ENCODE results near the gene FARP1.

The FARP1 gene

DNA sequence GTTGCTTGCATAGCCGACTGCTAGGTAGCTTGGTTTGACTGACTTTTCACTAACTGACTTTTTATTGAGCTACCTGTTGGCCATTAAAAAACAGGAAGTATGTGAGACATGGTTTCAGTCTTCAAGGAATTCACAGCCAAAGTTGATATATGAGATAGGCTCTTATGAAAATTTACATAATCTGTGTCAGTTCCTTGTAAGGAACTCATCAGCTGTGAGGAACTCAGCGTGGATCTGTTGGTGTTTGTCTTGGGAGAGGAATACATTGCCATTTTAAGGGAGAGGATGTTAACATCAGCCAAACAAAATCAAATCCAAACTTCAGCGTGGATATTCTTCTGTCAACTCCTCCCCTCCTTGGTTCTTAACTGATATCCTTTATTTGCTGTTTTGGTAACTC, 32.1 kb downstream of the FARP1 start:
- no peak for DNase-seq

DNA sequence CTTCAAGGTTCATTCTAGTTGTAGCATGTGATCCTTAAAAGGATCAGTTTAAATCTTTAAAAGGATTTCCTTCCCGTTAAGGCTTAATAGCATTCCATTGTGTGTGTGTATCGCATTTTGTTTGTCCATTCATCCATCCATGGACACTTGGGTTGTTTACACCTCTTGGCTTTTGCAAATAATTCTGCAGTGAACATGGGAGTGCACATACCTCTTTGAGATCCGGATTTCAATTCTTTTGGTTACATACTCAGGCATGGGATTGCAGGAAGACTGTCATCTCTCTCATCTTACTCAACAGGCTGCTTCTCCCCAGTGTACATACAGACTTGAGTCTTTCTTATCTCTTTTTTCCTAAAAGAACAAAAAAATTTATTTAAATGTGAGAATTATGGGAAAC, 32.9 kb downstream of the FARP1 start:
- DNase-seq: no peak

DNA sequence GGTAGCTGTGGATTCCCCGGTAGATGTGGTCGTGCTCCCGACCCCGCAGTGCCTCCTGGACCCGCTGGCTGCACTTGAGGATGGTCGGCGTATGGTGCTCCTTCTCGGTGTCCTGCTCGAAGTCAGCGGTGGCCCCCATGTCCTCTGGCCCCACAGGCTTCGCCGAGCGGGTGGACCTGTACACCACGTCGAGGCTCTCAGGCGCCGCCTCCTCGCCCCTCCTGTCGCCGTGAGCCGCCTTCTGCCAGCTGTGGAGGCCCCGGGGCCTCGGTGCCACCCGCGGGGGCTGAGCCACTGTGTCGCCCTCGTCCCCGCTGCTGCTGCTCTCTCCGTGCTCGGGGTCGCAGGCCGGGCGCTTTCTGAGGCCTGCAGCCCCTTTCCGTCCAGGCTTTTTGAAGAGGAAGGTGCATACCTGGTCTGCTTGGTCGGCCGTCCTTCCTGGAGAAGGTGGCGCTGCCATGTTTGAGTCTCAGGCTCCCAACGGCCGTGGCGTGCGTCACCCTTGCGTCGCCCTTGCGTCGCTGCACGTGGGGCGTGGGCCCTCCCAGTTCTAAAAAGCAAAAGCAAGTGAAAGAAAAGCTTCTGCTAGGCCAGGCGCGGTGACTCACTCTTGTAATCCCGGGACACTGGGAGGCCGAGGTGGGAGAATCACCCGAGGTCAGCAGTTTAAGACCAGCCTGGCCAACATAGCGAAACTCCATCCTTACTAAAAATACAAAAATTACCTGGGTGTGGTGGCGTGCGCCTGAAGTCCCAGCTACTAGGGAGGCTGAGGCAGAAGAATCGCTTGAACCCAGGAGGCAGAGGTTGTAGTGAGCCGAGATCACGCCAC, 34.1 kb downstream of the FARP1 start, which contains the start of gene RNF113B:
TSS of gene RNF113B (minus strand) at position 493 of the 832 bp plus-strand sequence. CDS start at position 460, 33 bp downstream.
- DNase-seq: no peak

DNA sequence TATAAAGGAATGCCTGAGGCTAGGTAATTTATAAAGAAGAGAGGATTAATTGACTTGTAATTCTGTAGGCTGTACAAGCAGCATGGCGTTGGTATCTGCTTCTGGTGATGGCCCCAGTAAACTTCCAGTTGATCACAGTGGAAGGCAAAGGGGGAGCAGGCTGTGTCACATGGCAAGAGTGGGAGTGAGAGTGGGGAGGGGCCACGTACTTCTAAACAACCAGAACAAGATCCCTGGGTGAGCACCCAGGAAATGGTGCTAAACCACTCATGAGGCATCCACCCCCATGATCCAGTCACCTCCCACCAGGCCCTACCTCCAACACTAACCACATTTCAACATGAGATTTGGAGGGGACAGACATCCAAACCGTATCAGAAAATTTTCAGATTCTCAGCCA, 37.2 kb downstream of the FARP1 start:
- no peak for DNase-seq

DNA sequence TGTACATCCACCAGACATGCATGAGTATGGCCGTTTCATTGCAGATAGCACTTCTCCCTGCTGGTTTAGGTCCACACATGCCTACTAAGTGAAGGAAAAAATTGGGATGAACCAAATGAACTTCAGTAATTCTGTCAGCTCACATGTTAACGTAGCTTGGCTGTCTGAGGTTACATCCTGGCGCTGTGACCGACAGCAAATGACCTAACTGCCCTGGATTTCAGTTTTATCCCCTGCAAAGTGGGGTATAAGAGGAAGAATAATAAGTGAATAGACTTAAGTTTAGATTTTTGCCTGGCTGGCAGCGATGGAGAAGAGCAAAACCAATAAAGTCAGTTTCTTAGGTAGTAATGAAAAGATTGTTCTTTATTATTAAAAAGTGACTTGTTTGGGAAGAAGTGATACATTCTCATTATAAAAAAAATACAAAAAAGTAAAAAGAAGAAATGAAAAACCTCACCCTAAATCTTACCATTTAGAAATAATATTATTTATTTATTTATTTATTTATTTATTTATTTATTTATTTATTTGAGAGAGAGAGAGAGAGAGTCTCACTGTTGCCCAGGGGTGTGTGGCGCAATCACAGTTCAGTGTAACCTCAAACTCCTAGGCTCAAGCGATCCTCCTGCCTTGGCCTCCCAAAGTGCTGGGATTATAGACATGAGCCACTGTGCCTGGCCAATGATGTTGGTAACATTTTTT, 38.4 kb downstream of the FARP1 start:
- DNase-seq: no peak

DNA sequence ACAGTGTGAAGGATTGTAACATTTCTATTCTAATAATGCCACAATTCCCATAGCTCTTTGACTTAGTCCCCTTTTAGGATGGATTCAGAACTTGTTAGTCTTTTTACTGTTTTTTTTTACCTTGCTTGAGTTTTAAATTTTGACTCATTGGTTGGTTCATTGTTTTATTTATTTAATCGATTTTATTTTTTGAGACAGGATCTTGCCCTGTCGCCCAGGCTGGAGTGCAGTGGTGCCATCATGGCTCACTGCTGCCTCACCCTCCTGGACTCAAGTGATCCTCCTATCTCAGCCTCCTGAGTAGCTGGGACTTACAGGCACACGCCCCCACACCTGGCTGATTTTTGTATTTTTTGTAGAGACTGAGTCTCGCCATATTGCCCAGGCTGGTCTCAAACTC, 39.3 kb downstream of the FARP1 start:
- DNase-seq: no peak

DNA sequence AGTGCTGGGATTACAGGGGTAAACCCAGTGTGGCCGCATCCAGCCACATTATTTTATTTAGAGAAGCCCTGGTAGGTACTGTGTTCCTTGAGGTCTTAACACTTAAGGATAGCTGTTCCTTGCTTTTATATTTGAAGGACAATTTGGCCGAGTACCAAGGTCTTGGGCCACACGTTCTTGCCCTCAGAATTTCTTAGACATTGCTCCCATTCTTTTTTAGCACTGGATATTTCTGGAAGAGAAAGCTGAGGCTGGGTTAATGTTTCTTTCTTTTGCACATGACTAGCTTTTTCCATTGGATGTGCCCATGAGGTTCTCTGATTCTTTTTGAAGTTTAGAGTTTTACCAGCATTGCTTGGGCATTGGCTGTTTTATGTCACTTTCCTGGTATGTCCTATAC, 39.7 kb downstream of the FARP1 start:
- DNase-seq: no peak

DNA sequence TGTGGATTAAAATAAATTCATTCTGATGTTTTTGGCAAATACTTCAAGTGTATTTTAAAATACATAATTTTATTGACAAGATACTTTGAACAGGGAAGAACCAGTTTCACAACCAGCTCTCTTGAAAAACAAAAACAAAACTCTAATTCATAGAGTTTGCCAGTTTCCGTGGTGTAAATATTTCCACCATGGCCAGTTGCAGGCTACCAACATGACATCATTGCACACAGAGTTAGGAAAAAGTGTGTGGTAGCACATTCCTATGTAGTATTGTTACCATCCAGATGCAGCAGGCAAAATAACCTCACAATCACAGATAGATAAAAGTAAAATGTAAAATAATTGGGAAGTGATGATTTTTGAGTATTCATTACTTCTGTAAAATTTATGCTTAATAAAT, 41.9 kb downstream of the FARP1 start:
- no peak for DNase-seq

DNA sequence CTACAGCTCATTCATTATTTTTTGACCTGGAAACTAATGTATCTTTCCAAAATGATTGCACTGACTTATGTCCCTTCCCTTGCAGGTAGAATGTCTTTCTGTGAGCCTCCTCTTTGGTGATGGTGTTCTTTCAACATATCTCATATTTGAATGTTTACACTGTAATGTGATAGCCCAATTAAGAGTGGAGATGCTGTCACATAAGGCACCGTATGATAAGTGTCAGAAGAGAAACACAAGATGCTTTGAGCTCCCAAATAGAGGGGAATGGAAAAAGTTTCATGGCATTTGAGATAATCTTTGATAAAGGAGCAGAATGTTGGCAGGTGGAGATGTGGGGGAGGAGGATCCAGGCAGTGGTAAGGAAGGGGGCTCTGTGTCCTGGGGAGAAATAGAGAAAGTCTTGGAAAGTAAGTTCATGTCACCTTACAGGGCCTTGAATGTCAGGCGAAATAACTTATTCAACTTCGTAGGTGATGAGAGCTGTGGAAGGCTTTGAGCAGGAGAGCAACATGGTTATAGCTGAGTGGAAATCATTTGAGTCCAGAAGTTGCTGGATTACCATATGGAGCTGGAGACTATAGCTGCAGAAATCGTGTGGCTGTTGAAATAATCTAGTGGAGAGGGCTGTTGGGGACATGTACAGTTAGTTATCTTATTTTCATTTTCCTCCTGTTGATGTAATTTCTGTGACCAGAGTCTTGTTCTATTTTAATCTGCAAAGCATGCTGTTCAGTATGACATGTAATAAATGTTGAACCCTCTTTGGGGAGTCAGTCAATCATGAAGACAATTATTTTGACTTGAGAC, 44.5 kb downstream of the FARP1 start:
- no peak for DNase-seq

DNA sequence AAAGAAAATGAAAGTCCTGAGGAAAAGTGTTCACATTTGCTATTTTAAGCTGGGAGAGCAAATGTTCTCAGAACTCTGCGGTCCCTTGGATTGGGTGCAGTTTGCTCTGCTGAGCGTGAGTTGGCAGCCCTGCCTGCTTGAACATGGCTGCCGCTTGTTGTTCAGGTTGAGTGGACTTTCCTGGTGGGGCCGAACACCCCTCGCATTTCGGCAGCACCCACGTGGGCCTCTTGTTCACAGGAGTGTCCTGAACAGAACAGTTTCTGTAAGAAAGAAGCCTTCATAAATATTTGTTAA, 45.0 kb downstream of the FARP1 start:
- no peak for DNase-seq

DNA sequence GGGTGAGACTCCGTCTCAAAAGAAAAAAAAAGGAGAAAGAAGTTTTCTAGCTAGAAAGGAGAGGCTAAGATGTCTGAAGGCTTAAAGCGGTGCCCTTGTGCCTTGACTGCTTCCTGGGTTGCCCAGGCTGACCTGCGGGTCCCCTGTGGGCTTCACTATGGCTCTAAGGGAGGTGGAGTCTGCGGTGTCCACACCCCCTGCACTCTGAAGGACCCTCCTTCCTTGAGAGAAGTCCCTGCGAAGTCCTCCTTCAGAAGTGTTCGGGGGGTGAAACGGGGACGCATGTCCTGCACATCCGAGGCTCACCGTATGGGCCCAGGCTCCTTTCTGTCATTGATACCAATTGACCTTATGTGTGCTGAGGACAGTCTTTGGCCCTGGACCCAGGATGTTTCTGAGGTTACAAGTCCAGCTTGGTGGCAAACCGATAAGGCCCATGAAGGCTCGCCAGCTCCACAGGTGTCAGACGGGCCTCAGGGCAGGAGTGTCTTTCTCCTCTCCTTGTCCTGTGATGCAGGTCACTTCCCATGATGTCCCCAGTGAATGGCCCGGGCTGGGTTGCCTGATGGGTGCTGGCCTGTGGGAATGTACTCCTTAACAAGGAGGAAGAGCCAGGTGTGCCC, 45.8 kb downstream of the FARP1 start:
- DNase-seq: no peak

DNA sequence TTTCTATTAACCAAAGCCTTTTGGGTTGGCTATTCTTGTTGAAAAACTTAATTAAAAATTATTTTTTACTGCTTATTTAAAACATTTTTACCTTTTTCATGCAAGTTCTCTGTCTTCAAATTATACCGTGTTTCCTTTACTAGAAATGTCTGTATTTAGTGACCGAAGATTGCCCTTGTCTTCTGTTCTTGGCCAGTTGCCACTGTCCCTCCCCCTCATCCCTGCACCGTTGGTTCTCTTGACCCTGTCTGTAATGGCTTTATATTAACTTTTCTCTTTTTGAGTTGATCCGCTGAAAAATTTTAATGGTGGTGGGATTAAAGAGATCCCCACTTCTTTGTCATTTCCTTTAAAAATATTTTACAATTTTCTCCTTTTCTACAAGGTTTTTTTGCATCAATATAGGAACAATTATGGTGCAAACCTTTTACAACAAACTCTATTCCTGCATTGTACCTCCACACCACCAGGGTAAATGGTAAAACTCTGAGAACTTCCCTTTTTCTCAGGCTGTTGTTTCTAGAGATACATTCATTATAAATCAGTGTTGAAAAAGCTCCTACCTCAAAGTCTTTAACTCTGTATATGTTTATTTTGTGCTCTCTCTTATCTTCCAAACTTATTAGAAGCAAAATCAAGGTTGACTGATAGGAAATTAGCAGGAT, 47.1 kb downstream of the FARP1 start:
- no peak for DNase-seq

DNA sequence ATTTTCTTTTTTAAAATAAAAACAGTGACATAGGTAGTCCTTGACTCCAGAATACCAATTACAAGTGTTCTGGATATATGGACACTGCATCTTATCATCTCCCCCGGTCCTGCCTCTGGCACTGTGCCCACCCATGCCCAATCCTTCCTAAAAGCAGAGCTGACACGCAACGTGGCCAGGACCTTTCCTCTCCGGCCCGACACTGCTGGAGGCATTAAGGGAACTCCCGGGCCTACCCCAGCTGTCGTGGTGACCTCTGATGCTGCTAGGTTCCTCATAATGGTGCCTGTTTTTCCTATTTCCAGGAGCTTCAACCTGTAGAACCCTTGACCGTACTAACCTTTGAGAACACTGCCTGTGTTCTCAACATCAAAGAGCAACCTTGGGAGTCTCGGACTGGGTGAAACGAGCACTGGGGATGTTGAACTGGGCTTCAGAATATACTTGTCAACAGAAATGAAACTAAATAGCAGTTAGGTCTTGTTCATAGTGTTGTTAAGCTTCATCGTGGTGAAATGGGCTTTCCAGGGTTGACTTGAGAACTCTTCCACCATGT, 48.1 kb downstream of the FARP1 start:
- DNase-seq: no peak

DNA sequence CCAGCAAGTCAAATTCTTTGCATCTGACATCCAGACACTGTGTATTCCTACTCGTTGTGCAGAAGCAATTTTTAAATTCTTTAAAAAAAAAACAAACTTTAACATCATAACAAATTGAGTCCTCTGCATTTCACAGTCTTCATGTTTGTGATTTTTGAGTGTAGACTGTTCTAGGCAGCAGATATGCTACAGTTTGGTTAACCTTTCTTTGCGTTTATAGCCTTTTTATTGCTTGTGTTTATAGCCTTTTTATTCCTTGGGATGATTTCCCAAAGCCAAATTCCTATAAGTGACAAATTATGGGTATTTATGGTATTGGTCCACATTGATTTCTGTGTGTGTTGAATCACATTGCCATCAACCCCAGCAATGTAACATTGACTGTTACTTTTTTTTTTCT, 49.1 kb downstream of the FARP1 start:
- DNase-seq: no peak

DNA sequence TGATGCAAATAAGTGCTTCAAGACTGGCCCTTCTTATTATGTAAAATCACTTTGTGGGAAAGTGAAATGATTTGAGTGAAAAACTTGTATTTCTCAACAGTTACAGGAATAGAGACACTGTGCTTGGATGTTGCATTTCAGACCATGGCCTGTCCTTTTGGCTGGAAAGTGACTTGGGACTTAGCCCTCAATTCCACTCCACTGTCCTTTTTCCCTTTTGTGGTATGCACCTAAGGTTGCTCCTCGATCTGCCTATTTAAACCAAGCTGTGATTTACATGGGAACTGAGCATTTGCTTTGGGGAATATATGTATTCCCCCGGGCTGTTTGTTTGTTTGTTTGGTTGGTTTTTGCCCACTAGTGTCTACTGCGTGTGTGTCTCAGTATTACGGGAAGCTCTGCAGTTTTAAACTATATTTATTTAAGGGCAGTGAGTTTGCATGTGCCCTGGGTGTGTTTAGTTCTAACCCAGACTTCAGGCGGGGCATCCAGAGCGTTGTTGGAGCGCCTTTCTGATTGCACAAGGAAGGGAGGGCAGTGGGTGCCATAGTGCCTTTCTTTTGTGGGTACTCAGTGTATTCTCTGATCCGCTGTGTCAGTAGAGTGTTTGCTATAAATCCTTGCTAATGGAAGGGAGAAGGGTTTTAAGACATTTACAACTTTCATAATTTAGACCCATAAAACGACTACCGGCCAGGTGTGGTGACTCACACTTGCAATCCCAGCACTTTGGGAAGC, 52.3 kb downstream of the FARP1 start:
- no peak for DNase-seq

DNA sequence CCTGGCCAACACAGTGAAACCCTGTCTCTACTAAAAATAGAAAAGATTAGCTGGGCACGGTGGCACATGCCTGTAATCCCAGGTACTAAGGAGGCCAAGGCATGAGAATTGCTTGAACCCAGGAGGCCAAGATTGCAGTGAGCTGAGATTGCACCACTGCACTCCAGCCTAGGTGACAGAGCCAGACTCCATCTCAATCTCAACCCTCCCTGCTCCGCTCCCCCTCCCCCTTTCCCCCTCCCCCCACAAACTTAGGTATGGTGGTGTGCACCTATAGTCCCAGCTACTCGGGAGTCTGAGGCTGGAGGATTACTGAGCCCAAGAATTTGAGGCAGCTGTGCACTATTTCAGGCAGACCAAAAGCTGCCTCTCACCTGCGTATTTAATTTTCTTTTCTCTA, 55.8 kb downstream of the FARP1 start:
- no peak for DNase-seq

DNA sequence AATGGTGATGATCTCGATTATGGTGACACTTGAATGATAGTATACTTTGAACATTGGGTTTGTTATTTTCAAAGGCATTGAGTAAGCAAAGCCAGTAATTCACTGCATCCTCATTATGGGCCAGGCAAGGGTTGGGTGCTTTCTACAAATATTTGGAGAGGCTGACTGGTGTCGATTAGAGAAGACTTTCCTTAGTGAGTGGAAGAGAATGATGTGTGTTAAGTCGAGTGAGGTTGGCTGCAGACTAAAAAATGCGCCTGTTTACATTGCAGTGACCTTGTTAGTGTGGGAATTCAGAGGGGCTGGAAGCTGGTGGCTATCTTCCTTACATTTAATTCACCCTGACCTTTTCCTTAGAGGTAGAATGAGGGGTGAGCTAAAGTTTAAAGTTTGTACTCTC, 56.6 kb downstream of the FARP1 start:
- no peak for DNase-seq

DNA sequence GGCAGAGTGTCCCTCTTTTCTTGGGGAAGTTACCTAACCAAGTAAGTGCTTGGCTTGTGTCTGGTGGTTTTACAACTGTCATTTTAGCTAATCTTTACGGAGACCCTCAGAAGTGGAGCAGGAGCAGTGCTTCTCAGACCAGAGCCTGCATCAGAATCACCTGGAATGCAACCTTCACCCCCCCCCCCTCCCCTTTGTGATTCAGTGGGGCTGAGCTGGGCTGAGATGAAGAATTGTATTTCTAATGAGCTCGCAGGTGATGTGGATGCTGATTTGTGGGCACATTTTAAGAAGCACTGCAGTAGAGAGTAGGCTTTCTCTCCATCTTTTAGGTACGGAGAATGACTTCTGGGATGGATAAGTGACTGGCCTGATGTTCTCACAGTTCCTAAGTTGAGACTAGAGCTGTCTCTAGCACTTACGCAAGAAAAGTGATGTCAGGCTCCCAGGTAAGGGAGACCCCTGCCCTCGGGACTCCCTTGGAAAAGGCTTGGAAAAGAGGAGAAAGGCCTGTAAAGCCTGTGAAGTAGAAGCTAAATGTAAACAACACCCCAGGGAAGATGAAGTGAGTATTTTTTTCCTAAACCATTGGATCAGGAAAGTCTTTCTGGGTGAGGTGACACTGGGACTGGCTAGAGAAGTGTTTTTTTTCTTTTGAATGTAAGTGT, 57.5 kb downstream of the FARP1 start:
- no peak for DNase-seq

DNA sequence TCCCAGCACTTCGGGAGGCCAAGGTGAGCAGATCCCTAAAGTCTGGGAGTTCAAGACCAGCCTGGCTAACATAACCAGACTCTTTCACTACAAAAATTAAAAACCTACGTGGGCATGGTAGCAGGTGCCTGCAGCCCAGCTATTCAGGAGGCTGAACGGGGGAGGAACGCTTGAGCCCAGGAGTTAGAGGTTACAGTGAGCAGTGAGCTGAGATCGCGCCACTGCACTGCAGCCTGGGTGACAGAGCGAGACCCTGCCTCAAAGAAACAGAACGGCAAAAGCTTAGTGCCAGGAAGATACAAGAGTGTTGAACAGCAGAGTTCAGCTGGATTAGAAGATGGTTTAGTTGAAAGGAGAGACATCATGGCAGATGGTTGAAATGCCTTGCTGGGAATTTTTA, 58.3 kb downstream of the FARP1 start:
- no peak for DNase-seq

DNA sequence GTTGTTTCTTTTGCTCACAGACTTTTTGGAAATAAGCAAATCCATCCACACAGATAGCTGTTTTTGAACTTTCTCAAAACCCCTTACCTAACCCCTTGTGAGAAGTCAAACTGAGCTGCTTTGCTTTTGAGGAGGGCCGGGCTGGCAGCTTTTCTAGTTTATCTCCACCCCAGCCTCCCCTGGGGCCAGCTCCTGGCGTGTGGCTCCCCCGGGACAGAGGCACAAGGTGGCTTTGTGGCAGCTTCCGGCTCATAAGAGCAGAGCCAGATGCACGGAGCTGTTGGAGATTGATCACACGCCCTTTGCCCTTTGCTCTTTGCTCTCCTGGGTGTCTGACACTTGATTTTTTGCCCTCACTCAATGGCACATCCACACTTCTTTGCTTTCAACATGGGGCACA, 59.1 kb downstream of the FARP1 start:
- DNase-seq: no peak

DNA sequence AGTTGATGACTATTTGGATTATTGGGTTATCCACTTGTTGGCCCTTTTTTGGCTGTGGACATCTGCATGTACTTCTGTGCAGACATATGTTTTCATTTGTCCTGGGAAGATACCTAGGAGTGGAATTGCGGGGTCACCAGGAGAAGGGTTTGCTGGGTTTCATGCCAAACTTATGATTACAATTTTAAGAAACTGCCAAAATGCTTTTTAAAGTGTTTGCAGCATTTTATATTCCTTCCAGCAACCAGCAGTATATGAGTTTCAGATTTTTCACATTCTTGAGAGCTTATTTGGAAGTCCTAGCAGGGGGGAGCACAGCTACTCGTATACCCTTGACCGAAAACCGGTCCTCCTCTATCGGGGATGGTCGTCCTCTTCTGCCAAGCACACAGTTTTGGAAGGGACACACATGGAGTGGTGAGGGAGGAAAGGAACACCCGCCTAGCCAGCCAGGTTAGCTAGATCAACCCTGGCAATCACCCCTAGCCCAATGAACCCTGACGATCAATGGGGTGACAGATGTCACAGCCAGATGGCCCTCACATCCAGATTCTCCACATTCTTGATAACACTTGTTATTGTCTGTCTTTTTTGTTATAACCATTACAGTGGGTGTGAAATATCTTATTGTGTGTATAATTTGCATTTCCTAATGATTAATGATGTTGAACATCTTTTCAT, 60.9 kb downstream of the FARP1 start:
- no peak for DNase-seq

Measured in GDM1 (cell line).